ENCODE measurements around the gene PARD3. TPM values are rescaled to one million over a fixed set of nuclear protein-coding genes. Genes with fewer than 3 reads are reported as not detected.

The PARD3 gene
- total RNA-seq, 2 donors from 2014 or later, result 36.1 to 48.5 TPM

GRCh38 chr10:34205452-34205851 is 609.6 kb downstream of the PARD3 start:
- Histone ChIP-seq H3K27me3 (no peaks in the 10 kb centered on the region), H3K36me3 (replicated peaks in 1 of 2; ENCODE audit: insufficient read depth in 1 of 2, low read depth in 2 of 2) (no peaks in the 10 kb centered on the region), H3K27ac (no peak overlapping the region), H3K9me3 (no peaks in the 10 kb centered on the region), H3K4me3 (no peak overlapping the region), H3K4me1 (no peaks in the 10 kb centered on the region)
- WGBS, 2 donors, result 83 to 85% methylated on average over 5 of the region's 5 CpGs
- ATAC-seq (no peak), DNase-seq (no peak)
- TF ChIP-seq CTCF (IDR thresholded peaks at IDR 0.05), result no peak
- TF ChIP-seq POLR2A (IDR thresholded peaks at IDR 0.05), result no peak
- intact Hi-C loops (cut with DNase I), result no loop called here

DNA sequence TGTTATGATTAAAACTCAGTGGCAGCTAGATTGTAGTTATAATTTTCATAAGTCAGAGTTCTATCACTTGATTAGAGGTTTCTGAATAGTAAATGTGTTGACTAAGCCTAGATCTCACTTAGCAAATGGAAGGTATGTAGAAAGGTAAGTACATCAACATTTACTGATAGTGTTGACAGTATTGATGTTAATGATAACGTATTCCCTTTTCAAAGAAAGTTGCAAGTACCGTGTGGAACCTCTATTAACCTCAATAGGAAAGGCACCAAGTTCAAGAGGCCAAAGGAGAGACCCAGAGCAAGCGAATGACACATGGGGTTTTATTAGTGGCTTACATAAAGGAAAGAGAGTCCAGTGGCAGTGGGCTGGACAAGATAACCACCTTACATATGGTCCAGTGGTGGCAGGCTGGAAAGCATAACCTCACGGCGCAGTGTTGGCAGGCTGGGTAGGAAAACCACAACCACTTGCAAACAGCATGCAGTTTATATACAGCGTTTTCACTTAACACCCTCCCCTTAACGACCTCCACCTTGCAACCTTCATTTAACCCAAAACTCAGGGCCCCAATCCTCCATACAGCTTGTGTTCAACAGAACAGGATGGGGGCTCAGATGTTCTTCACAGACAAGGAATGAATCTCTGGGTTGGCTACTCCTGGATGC is 611.0 kb downstream of the PARD3 start:
- DNase-seq (no peak), ATAC-seq (no peak)
- intact Hi-C loops (cut with DNase I), result no loop called here
- no peaks in the 10 kb centered on the region for H3K36me3 ChIP-seq (replicated peaks in 1 of 2; ENCODE audit: insufficient read depth in 1 of 2, low read depth in 2 of 2)
- H3K4me3 ChIP-seq, result no peak overlapping the region
- no peaks in the 10 kb centered on the region for H3K9me3 ChIP-seq
- TF ChIP-seq CTCF (IDR thresholded peaks at IDR 0.05), result no peak
- TF ChIP-seq POLR2A (IDR thresholded peaks at IDR 0.05), result no peak
- 73 to 95% methylated on average over 7 of the region's 7 CpGs for WGBS, 2 donors
- no peaks in the 10 kb centered on the region for H3K27me3 ChIP-seq
- H3K4me1 ChIP-seq, result no peaks in the 10 kb centered on the region
- H3K27ac ChIP-seq, result no peak overlapping the region

GRCh38 chr10:34200355-34200901 is 614.7 kb downstream of the PARD3 start:
- ATAC-seq (no peak), DNase-seq (no peak)
- H3K9me3 ChIP-seq, result no peaks in the 10 kb centered on the region
- intact Hi-C loops (cut with DNase I), result no loop called here
- H3K36me3 ChIP-seq (replicated peaks in 1 of 2; ENCODE audit: insufficient read depth in 1 of 2, low read depth in 2 of 2), result no peaks in the 10 kb centered on the region
- no peak overlapping the region for H3K27ac ChIP-seq
- H3K27me3 ChIP-seq, result no peaks in the 10 kb centered on the region
- no peaks in the 10 kb centered on the region for H3K4me1 ChIP-seq
- TF ChIP-seq POLR2A (IDR thresholded peaks at IDR 0.05) (no peak), CTCF (IDR thresholded peaks at IDR 0.05) (no peak)
- no peak overlapping the region for H3K4me3 ChIP-seq
- WGBS, 2 donors, result 42 to 63% methylated on average over 4 of the region's 4 CpGs

DNA sequence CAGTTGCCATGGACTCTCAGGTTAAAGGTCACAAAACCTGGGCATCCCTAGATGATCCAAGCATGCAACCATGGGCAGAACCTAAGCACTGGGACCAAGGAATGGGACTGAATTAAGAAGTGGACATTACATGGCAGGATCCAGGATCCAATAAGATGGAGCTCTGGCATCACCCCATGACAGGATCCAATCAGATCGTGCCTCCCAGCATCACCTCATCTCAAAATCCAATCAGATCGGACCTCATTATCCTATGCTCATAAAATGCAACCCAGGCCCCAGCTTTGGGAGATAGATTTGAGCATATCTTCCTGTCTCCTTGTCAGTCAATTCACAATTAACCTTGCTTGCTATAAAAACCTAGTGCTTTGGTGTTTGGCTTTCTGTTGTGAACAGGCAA is 616.1 kb downstream of the PARD3 start:
- no peaks in the 10 kb centered on the region for H3K27me3 ChIP-seq
- H3K4me3 ChIP-seq, result no peak overlapping the region
- ATAC-seq, result no peak
- intact Hi-C loops (cut with DNase I), result no loop called here
- WGBS, 2 donors, result 84 to 100% methylated on average over 2 of the region's 2 CpGs
- no peaks in the 10 kb centered on the region for H3K36me3 ChIP-seq (replicated peaks in 1 of 2; ENCODE audit: insufficient read depth in 1 of 2, low read depth in 2 of 2)
- no peak for DNase-seq
- no peaks in the 10 kb centered on the region for H3K4me1 ChIP-seq
- TF ChIP-seq CTCF (IDR thresholded peaks at IDR 0.05), result no peak
- no peak for TF ChIP-seq POLR2A (IDR thresholded peaks at IDR 0.05)
- no peaks in the 10 kb centered on the region for H3K9me3 ChIP-seq
- H3K27ac ChIP-seq, result no peak overlapping the region

GRCh38 chr10:34196058-34196433 is 619.0 kb downstream of the PARD3 start:
- Histone ChIP-seq H3K27me3 (no peaks in the 10 kb centered on the region), H3K36me3 (replicated peaks in 1 of 2; ENCODE audit: insufficient read depth in 1 of 2, low read depth in 2 of 2) (no peaks in the 10 kb centered on the region), H3K9me3 (no peaks in the 10 kb centered on the region), H3K27ac (no peak overlapping the region), H3K4me3 (no peak overlapping the region), H3K4me1 (no peaks in the 10 kb centered on the region)
- ATAC-seq (no peak), DNase-seq (no peak)
- intact Hi-C loops (cut with DNase I), result no loop called here
- TF ChIP-seq POLR2A (IDR thresholded peaks at IDR 0.05), result no peak
- no peak for TF ChIP-seq CTCF (IDR thresholded peaks at IDR 0.05)
- WGBS, 2 donors, result 95 to 98% methylated on average over 3 of the region's 3 CpGs
